HG02798 (cell line): ENCODE data around the gene ACRBP.

Source experiments
- ATAC-seq: cut with Tn5 transposase; IDR thresholded peaks from one replicate; pipeline ENCODE4 v1.9.1; 2021; ENCODE audit warnings: mild to moderate bottlenecking; ENCODE audit not compliant: unreplicated experiment, poor library complexity

ACRBP gene

GRCh38 chr12:6650832-6651231 lies 3.6 kb upstream of the ACRBP start:
- ATAC-seq, result no peak

GRCh38 chr12:6646276-6647082 lies 753 bp downstream of the ACRBP start:
- ATAC-seq, result no peak

GRCh38 chr12:6644903-6645302 lies 2.3 kb downstream of the ACRBP start:
- ATAC-seq, result no peak

DNA sequence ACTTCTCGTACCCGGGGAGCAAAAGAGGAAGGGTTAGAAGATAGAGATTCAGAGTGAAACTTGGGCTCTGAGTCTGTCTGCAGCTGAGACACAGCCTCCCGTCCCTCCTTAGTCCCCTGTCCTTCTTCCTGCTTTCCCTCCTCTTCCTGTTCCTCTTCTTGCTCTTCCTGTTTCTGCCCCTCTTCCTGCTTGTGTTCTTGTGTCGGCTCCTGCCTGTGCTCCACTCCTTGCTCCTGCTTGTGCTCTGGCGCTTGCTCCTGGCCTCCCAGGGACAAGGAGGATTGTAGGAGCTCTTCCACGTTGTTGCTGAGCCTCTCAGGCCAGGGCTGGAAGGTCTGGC lies 3.0 kb downstream of the ACRBP start:
- no peak for ATAC-seq

GRCh38 chr12:6643569-6644256 lies 3.5 kb downstream of the ACRBP start:
- ATAC-seq, result no peak

- ATAC-seq, result no peak
Observed at GRCh38 chr12:6641131-6641530, 6.1 kb downstream of the ACRBP start.

- no peak for ATAC-seq
Observed at GRCh38 chr12:6640497-6640896, 6.7 kb downstream of the ACRBP start.

DNA sequence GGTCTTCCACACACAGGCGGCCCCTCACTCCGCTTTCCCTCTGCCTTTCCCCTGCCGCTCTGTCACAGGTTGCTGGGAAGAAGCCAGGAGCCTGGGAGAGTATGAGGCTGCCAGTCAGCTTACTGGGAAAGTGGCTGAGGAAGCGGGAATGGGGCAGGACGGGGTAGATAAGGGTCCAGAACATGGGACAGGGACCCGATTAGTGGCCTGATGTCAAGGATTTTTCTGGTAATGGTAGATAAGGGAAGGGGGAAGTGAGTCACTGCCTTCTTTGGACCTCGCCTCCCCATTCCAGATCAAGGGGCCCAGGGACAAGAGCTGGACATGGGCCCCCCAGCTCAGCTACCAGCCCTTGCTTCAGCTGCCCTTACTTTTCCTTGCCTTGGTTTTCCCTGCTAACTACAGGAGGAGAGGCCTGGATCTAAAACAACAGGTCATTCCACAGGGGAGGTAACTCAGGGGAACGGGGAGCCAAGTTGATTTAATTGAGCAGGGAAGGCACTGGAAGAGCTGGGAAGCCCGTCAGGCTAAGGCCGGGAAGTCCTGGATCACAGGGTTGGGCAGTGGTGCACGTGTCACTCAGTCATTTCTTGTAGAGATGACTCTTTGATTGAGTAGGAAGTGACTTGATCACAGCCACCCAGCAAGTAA lies 8.0 kb downstream of the ACRBP start:
- ATAC-seq, result no peak

- no peak for ATAC-seq
Observed at GRCh38 chr12:6638305-6638704, 8.9 kb downstream of the ACRBP start.

- peak; percentile 31 for ATAC-seq
Observed at GRCh38 chr12:6635856-6636531, 11.2 kb downstream of the ACRBP start, which contains the start of gene LPAR5. TSS of gene LPAR5 (minus strand) at chr12:6635959. CDS start at chr12:6621248, 14,711 bp downstream.

DNA sequence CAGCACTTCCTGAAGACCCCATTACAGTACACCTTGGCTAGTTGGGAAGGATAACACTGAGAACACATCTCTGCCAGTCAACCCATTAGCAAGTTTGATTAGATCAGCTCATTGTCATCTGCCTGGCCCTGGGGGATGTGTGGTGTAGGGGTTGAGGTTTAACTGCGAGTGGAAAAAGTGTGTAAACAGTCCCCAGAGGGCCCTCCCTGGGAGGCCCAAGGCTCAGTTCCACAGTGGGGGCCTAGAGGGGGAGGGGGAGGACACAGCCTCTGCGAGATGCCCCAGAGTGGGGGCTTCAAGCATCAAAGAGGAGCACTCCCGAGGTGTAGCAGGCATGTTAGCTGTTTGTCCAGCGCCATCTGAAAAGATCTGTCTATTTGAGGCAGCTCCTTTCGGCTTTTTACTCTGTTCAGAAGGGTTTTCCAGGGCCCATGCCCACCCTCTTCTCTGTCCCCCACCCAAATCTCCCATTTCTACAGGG lies 11.8 kb downstream of the ACRBP start:
- peak; percentile 32 for ATAC-seq

DNA sequence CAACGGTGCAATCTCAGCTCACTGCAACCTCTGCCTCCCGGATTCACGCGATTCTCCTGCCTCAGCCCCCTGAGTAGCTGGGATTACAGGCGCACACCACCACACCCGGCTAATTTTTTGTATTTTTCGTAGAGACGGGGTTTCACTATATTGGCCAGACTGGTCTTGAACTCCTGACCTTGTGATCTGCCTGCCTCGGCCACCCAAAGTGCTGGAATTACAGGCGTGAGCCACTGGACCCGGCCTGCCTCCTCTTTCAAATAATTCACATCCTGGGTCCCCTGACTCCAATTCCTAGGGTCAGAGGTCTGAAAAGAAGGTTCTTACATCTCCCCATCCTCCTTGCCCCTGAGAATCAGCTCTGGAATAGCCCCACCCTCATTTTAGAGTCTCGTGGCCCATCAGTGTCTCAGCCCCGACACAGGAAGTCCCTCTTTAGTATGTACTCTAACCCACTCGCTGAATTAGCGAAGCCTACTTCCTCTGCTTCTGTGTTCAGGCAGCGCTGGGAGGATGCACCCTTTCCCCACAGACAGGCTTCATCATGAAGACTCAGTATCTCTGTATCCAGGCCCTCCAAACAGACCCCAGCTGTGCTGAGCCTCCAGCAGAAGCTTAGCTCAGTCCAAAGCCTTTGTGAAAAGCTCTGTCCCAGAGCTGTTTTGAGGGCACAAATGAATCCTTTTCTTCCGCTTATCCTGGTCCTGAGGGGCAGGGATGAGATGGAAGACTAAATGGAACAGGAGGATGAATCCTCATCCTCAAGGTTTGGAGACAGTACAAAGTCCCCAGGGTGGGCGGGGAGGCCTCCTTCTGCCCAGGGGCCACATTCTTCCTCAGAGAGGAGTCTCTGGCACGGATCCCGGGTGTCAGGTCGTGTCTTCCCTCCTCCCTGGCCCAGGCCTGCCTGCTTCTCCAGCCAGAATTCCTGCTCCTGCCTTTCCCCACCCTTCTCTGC lies 14.9 kb downstream of the ACRBP start:
- peak; percentile 50 for ATAC-seq

GRCh38 chr12:6631549-6631961 lies 15.7 kb downstream of the ACRBP start:
- ATAC-seq, result no peak

DNA sequence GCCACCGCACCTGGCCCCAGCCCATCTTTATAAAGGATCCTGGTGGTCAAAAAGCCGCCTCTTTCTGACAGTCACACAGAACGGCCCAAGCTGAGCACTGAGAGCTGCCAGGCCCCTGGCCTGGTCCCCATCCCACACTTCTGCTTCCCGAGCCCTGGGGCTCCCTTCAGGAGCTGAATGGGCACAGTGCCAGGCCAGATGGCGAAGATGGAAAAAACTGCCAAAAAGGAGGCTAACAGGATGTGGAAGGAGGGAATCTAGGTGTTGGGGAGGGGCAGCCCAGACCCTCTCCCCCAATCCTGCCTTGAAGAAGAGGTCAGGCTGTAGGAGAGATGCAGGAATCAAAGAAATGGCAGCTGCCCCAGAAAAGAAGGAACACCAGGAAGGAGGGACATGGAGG lies 16.5 kb downstream of the ACRBP start:
- no peak for ATAC-seq

- peak; percentile 58 for ATAC-seq
Observed at GRCh38 chr12:6627616-6628015, 19.6 kb downstream of the ACRBP start.

- ATAC-seq, result no peak
Observed at GRCh38 chr12:6626654-6627283, 20.5 kb downstream of the ACRBP start.

DNA sequence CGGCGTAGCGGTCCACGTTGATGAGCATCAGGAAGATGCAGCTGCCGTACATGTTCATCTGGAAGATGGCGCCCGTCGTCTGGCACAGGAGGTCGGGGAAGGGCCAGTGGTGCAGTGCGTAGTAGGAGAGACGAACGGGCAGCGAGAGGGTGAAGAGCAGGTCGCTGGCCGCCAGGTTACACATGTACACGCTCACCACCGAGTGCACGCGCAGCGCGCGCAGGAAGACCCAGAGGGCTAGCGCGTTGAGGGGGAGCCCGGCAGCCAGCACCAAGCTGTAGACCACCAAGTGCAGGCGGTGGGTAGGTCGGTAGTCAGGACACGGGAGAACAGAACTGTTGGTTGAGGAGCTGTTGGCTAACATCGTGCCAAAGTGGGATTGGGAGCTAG lies 26.4 kb downstream of the ACRBP start:
- ATAC-seq, result no peak

GRCh38 chr12:6620137-6620884 lies 26.9 kb downstream of the ACRBP start:
- no peak for ATAC-seq
